ENCODE results near the gene GABBR2. TPM values are rescaled to one million over a fixed set of nuclear protein-coding genes. Genes with fewer than 3 reads are reported as not detected.

Gene GABBR2
- total and polyA plus RNA-seq, 12 donors: 0.17 to 9.0 (median 3.7) TPM

- Histone ChIP-seq H3K4me3 (no peak overlapping the region), H3K4me1 (replicated peaks in 1 of 2) (no peaks in the 10 kb centered on the region), H3K9me3 (replicated peaks in 1 of 3) (no peaks in the 10 kb centered on the region), H3K36me3 (replicated peaks in 1 of 2) (no peaks in the 10 kb centered on the region), H3K27ac (no peak overlapping the region), H3K27me3 (no peaks in the 10 kb centered on the region)
- whole genome bisulfite sequencing, 4 donors: 87 to 94% (median 88%) methylated on average over 3 of the region's 3 CpGs
- intact Hi-C loops (cut with DNase I): no loop called here
- DNase-seq: no peak
- TF ChIP-seq POLR2A (IDR thresholded peaks at IDR 0.05) (no peak), CTCF (IDR thresholded peaks at IDR 0.05) (no peak)
Observed at GRCh38 chr9:98652302-98652701, 56.4 kb downstream of the GABBR2 start.

GRCh38 chr9:98647236-98647635 is 61.5 kb downstream of the GABBR2 start:
- no peaks in the 10 kb centered on the region for H3K27me3 ChIP-seq
- WGBS, 4 donors: 84 to 95% (median 92%) methylated on average over 10 of the region's 10 CpGs
- no peak for TF ChIP-seq POLR2A (IDR thresholded peaks at IDR 0.05)
- no peak for TF ChIP-seq CTCF (IDR thresholded peaks at IDR 0.05)
- no peak overlapping the region for H3K4me3 ChIP-seq
- DNase-seq: no peak
- H3K4me1 ChIP-seq (replicated peaks in 1 of 2): no peaks in the 10 kb centered on the region
- H3K27ac ChIP-seq: no peak overlapping the region
- intact Hi-C loops (cut with DNase I): no loop called here
- H3K9me3 ChIP-seq (replicated peaks in 1 of 3): no peaks in the 10 kb centered on the region
- H3K36me3 ChIP-seq (replicated peaks in 1 of 2): no peaks in the 10 kb centered on the region

GRCh38 chr9:98644011-98644410 is 64.7 kb downstream of the GABBR2 start:
- no peak for TF ChIP-seq POLR2A (IDR thresholded peaks at IDR 0.05)
- TF ChIP-seq CTCF (IDR thresholded peaks at IDR 0.05): no peak
- no peak for DNase-seq
- Histone ChIP-seq H3K4me3 (no peak overlapping the region), H3K4me1 (replicated peaks in 1 of 2) (no peaks in the 10 kb centered on the region), H3K27ac (no peak overlapping the region), H3K27me3 (no peaks in the 10 kb centered on the region), H3K36me3 (replicated peaks in 1 of 2) (no peaks in the 10 kb centered on the region), H3K9me3 (replicated peaks in 1 of 3) (no peaks in the 10 kb centered on the region)
- intact Hi-C loops (cut with DNase I): no loop called here
- WGBS, 4 donors: 90 to 92% (median 91%) methylated on average over 4 of the region's 4 CpGs

GRCh38 chr9:98642661-98643312 is 65.9 kb downstream of the GABBR2 start:
- Histone ChIP-seq H3K36me3 (replicated peaks in 1 of 2) (no peaks in the 10 kb centered on the region), H3K9me3 (replicated peaks in 1 of 3) (no peaks in the 10 kb centered on the region), H3K27me3 (no peaks in the 10 kb centered on the region), H3K4me3 (no peak overlapping the region), H3K4me1 (replicated peaks in 1 of 2) (no peaks in the 10 kb centered on the region), H3K27ac (no peak overlapping the region)
- intact Hi-C loops (cut with DNase I): no loop called here
- DNase-seq: no peak
- 78 to 84% (median 83%) methylated on average over 9 to 10 of the region's 10 CpGs for WGBS, 4 donors
- TF ChIP-seq POLR2A (IDR thresholded peaks at IDR 0.05) (no peak), CTCF (IDR thresholded peaks at IDR 0.05) (no peak)

All from adrenal gland (tissue), 12 donors.